HepG2 (cell line): ENCODE data around the gene MGAT4C. TPM values are rescaled to one million over a fixed set of nuclear protein-coding genes. Genes with fewer than 3 reads are reported as not detected.

Experiments used
- ATAC-seq: fragments of 200-7000 bp; cut with Tn5 transposase; 3 replicates; pipeline ENCODE4 v1.9.1; 2020; ENCODE audit warnings: mild to moderate bottlenecking, moderate library complexity
- BruUV-seq: library from RNA; stranded (reverse); fragments of 400-500 nt; replicated peaks from 2 replicates; lab custom pipeline; 2021; lab: Mats Ljungman, UMichigan
- CTCF ChIA-PET: fragments of 300-600 bp; formaldehyde crosslinking; extraction: SDS; loops from one replicate; lab custom pipeline; 2021; ENCODE audit warnings: low total read pairs, inconsistent platforms, low intra/inter-chr PET ratio; lab: Yijun Ruan, JAX
- POLR2A ChIA-PET: fragments of 350-600 bp; sonication (Branson Sonifier 250); formaldehyde crosslinking; loops from one replicate; lab custom pipeline; 2020; ENCODE audit warnings: antibody characterized with exemption, inconsistent platforms; lab: Yijun Ruan, JAX
- DNase-seq: peaks from one replicate; pipeline ENCODE4 v3.0.0-alpha.2; 2015; ENCODE audit warnings: low spot score
- FAIRE-seq: peaks from 3 replicates; lab custom pipeline; 2011; peaks lifted over from hg19 to GRCh38; lab: Jason Lieb, UNC
- H2AFZ ChIP-seq: one replicate; pipeline ENCODE4 v1.6.1; 2011; ENCODE audit warnings: low read length, inconsistent platforms
- H3K27ac ChIP-seq: fragments of 300-600 bp; 3 replicates; pipeline ENCODE4 v1.8.0; 2011; ENCODE audit warnings: mixed run types, mild to moderate bottlenecking, mixed read lengths, low read length, inconsistent platforms; ENCODE audit not compliant: insufficient read depth; ENCODE audit errors: extremely low read length
- H3K27me3 ChIP-seq, 2 experiments: fragments of 200-600 bp in 1 of 2; 2 replicates in 1 of 2; 3 replicates in 1 of 2; pipeline versions ENCODE4 v1.6.0 to v1.8.0; 2011; ENCODE audit warnings: low read length in 2 of 2, mild to moderate bottlenecking in 2 of 2, moderate library complexity in 2 of 2, inconsistent platforms in 1 of 2; ENCODE audit not compliant: insufficient read depth in 2 of 2, control insufficient read depth in 1 of 2
- H3K36me3 ChIP-seq, 2 experiments: fragments of 200-600 bp in 1 of 2; replicated peaks in 1 of 2; 2 replicates in 1 of 2; 3 replicates in 1 of 2; pipeline versions ENCODE4 v1.5.1 to v1.8.0; 2011; ENCODE audit warnings: low read length in 2 of 2, inconsistent platforms in 1 of 2; ENCODE audit not compliant: insufficient read depth in 2 of 2, control insufficient read depth in 1 of 2
- H3K4me1 ChIP-seq: 2 replicates; pipeline ENCODE4 v1.5.1; 2012; ENCODE audit warnings: low read length, inconsistent platforms; ENCODE audit not compliant: insufficient read depth
- H3K4me2 ChIP-seq: 2 replicates; pipeline ENCODE4 v1.6.0; 2011; ENCODE audit warnings: low read depth, low read length, inconsistent platforms
- H3K4me3 ChIP-seq, 3 experiments: fragments of 200-600 bp in 1 of 3; sonication (generic), shearing (Covaris generic) in 1 of 3; replicated peaks in 1 of 3; 2 replicates each; pipeline ENCODE4 v1.5.1; 2011 to 2016; ENCODE audit warnings: low read length in 3 of 3, inconsistent platforms in 2 of 3, low read depth in 2 of 3, mild to moderate bottlenecking in 2 of 3, control low read depth in 1 of 3, mixed read lengths in 1 of 3; ENCODE audit not compliant: insufficient read depth in 1 of 3
- H3K79me2 ChIP-seq: one replicate; pipeline ENCODE4 v1.6.1; 2011; ENCODE audit warnings: low read length, inconsistent platforms; ENCODE audit not compliant: insufficient read depth
- H3K9ac ChIP-seq: 2 replicates; pipeline ENCODE4 v1.6.0; 2011; ENCODE audit warnings: mild to moderate bottlenecking, low read depth, low read length, inconsistent platforms; ENCODE audit not compliant: insufficient read depth
- H3K9me3 ChIP-seq: 2 replicates; pipeline ENCODE4 v1.5.1; 2012; ENCODE audit warnings: mild to moderate bottlenecking, low read length
- H4K20me1 ChIP-seq: 2 replicates; pipeline ENCODE4 v1.6.0; 2011; ENCODE audit warnings: inconsistent platforms, mild to moderate bottlenecking, low read length, moderate library complexity; ENCODE audit not compliant: insufficient read depth
- ATF2 ChIP-seq: sonication (generic); formaldehyde crosslinking; IDR thresholded peaks from 2 replicates; pipeline ENCODE4 v1.4.0; 2020; ENCODE audit warnings: missing genetic modification reagents
- CTCF ChIP-seq: sonication (generic); formaldehyde crosslinking; IDR thresholded peaks from 2 replicates; pipeline ENCODE4 v1.5.0; 2020; ENCODE audit warnings: mild to moderate bottlenecking, missing genetic modification reagents, moderate library complexity
- NR2C2 ChIP-seq: sonication (generic); formaldehyde crosslinking; IDR thresholded peaks from 2 replicates; pipeline ENCODE4 v1.4.0; 2020; ENCODE audit warnings: missing genetic modification reagents, mild to moderate bottlenecking, moderate library complexity, borderline replicate concordance
- RFXAP ChIP-seq: sonication (generic); formaldehyde crosslinking; IDR thresholded peaks from 2 replicates; pipeline ENCODE4 v1.4.0; 2020; ENCODE audit warnings: missing genetic modification reagents, borderline replicate concordance
- SOX6 ChIP-seq, 2 experiments: fragments of 450-650 bp in 1 of 2; sonication (generic) in 1 of 2; formaldehyde crosslinking in 1 of 2; IDR thresholded peaks; 2 replicates each; pipeline versions ENCODE4 v1.4.0 to v1.6.1; 2017 to 2020; ENCODE audit warnings: antibody characterized with exemption in 1 of 2, mild to moderate bottlenecking in 1 of 2, missing genetic modification reagents in 1 of 2
- STAG1 ChIP-seq: sonication (generic); formaldehyde crosslinking; IDR thresholded peaks from 2 replicates; pipeline ENCODE4 v1.4.0; 2020; ENCODE audit warnings: missing genetic modification reagents
- ZMYM2 ChIP-seq: sonication (generic); formaldehyde crosslinking; IDR thresholded peaks from 2 replicates; pipeline ENCODE4 v1.8.0; 2022; ENCODE audit warnings: mild to moderate bottlenecking, missing genetic modification reagents
- WGBS: methylation state at CpG from one replicate; pipeline ENCODE4 v1.1.6; 2017; ENCODE audit warnings: low lambda C conversion rate; 5-methylcytosine and 5-hydroxymethylcytosine counted together
- in situ Hi-C: cut with HindIII; loops from 2 replicates; pipeline ENCODE4 v1.10.0; 2017; ENCODE audit warnings: low pct_unique_long_range_greater_than_20kb; ENCODE audit not compliant: extremely low pct_ligation_motif_present
- intact Hi-C: fragments of 100-400 bp; cut with micrococcal nuclease; formaldehyde crosslinking; loops from one replicate; pipeline ENCODE4 v1.10.0; 2022; ENCODE audit not compliant: unreplicated experiment
- polyA plus RNA-seq, 8 experiments: library from polyadenylated mRNA; depleted of rRNA in 3 of 8; stranded (reverse) in 7 of 8; unstranded in 1 of 8; fragments of >200 nt; fragmentation: Illumina TruSeq in 4 of 8; extraction: Trizol in 4 of 8; gene quantifications; 2 replicates each; pipeline versions ENCODE4 v1.2.1 to v1.2.3, GENCODE V29; 2011 to 2016; ENCODE audit warnings: low read depth in 4 of 8, missing spikeins in 1 of 8, mixed read lengths in 1 of 8; ENCODE audit not compliant: insufficient read depth in 1 of 8
- total RNA-seq, 5 experiments: library from RNA; depleted of rRNA; stranded (reverse); fragments of >200 nt; fragmentation: Illumina TruSeq; extraction: Trizol; gene quantifications; 2 replicates each; pipeline ENCODE4 v1.2.3, GENCODE V29; 2016; ENCODE audit warnings: low read depth in 1 of 5
- TF ChIP-seq, protein P1 (sequence below): sonication (generic); formaldehyde crosslinking; IDR thresholded peaks from 2 replicates; pipeline ENCODE4 v1.5.0; 2020; ENCODE audit warnings: missing genetic modification reagents
- TF ChIP-seq, protein P2 (sequence below): IDR thresholded peaks from 2 replicates; pipeline ENCODE4 v1.6.1; 2018; ENCODE audit warnings: missing genetic modification reagents, mild to moderate bottlenecking, missing compliant biosample characterization

Gene MGAT4C
- total and polyA plus RNA-seq, 2 of the 13 experiments (the other 11 are each of a cell fraction or from before 2014, with no cell fraction given): not detected

DNA sequence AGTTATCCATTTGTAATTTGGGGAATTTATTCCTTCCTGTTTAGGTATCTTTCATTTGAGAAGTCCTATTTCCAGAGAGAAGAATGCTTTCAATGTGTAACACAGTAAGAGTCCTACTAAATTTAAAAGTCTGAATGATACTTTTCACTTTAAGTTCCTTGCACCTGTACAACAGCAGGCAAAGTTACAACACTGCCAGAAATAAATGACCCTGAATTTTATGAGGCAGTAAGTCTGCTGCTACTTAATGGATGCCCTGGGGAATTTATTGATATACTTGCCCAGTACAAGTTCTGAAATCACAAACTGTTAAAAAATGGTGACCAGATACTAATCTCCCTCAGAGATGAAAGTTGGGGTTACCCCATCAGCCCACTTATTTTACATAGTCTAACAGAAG is 329.0 kb downstream of the MGAT4C start (continued):
- TF ChIP-seq NR2C2: no peak
- TF ChIP-seq ATF2 (CRISPR knock-in tag): no peak
- TF ChIP-seq, protein P1, sequence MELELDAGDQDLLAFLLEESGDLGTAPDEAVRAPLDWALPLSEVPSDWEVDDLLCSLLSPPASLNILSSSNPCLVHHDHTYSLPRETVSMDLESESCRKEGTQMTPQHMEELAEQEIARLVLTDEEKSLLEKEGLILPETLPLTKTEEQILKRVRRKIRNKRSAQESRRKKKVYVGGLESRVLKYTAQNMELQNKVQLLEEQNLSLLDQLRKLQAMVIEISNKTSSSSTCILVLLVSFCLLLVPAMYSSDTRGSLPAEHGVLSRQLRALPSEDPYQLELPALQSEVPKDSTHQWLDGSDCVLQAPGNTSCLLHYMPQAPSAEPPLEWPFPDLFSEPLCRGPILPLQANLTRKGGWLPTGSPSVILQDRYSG (CRISPR knock-in tag): no peak
- no peak for TF ChIP-seq SOX6 (IDR thresholded peaks at IDR 0.05)
- TF ChIP-seq SOX6 (CRISPR knock-in tag; IDR thresholded peaks at IDR 0.05): no peak
- no peak for TF ChIP-seq RFXAP (CRISPR knock-in tag)
- TF ChIP-seq, protein P2, sequence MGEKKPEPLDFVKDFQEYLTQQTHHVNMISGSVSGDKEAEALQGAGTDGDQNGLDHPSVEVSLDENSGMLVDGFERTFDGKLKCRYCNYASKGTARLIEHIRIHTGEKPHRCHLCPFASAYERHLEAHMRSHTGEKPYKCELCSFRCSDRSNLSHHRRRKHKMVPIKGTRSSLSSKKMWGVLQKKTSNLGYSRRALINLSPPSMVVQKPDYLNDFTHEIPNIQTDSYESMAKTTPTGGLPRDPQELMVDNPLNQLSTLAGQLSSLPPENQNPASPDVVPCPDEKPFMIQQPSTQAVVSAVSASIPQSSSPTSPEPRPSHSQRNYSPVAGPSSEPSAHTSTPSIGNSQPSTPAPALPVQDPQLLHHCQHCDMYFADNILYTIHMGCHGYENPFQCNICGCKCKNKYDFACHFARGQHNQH (CRISPR knock-in tag): no peak

DNA sequence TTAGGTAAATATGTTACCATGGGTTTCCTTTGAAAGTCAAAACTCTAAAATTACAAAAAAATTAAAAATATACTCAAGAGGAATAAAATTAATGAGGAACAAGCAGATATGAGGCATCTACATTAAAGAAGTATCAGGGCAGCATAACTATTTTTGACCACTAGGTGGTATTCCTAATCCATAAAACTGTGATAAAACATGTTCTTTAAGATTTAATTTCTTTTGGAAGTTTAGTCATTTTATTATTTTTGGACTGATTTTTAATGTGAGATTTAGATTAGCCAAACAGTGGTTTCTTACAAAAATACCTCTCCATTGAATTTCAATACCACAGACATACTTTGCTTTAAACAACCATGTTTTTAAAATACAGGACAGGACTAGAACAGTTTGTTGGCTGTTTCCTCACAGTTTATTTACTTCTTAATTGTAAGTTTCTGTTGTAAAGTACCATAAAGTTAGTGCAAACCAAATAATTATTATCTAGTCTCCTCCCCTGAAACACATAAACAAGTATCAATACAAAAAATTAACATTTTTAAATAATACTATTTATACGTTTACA is 332.3 kb downstream of the MGAT4C start:
- ATAC-seq (no peak), DNase-seq (no peak), FAIRE-seq (no peak)
- ChIA-PET CTCF (no interaction called here), POLR2A (no interaction called here)
- H3K36me3 ChIP-seq: no peaks in the 10 kb centered on the region
- H3K4me2 ChIP-seq: no peak overlapping the region
- H3K4me1 ChIP-seq: no peaks in the 10 kb centered on the region
- H3K4me3 ChIP-seq: no peak overlapping the region
- H2AFZ ChIP-seq: no peak overlapping the region
- no peaks in the 10 kb centered on the region for H3K27me3 ChIP-seq
- TF ChIP-seq ZMYM2 (CRISPR knock-in tag) (no peak), STAG1 (CRISPR knock-in tag) (peak; percentile 31; the same call in 1 of the 2 replicates), CTCF (peak; percentile 26; the same call in 1 of the 2 replicates)
- H3K79me2 ChIP-seq: no peaks in the 10 kb centered on the region
- H3K9ac ChIP-seq: no peak overlapping the region
- H3K27ac ChIP-seq: no peak overlapping the region
- intact Hi-C loops (loop anchor here (5.0 kb wide), 1 partner anchor 1923 kb away; no protein-coding TSS in a partner anchor), in situ Hi-C loops (no loop called here)
- no peaks in the 10 kb centered on the region for H4K20me1 ChIP-seq
- WGBS: 0% methylated on average over 1 of the region's 1 CpG
- no TSS peak for BruUV-seq
- H3K9me3 ChIP-seq: no peaks in the 10 kb centered on the region
